Testis (tissue), 2 donors: ENCODE data around the gene DDAH2.

Source experiments
- CTCF ChIP-seq, 3 experiments: fragments of 450-650 bp in 2 of 3; fragments of 200-600 bp in 1 of 3; sonication (generic) in 1 of 3; IDR thresholded peaks; one replicate each; pipeline ENCODE4 v1.5.1; 2016 to 2019; ENCODE audit warnings: antibody characterized with exemption in 3 of 3, mild to moderate bottlenecking in 2 of 3, moderate library complexity in 1 of 3
- POLR2A ChIP-seq: fragments of 450-650 bp; IDR thresholded peaks from one replicate; pipeline ENCODE4 v1.6.1; 2017; ENCODE audit warnings: antibody characterized with exemption, mild to moderate bottlenecking, moderate library complexity

DNA sequence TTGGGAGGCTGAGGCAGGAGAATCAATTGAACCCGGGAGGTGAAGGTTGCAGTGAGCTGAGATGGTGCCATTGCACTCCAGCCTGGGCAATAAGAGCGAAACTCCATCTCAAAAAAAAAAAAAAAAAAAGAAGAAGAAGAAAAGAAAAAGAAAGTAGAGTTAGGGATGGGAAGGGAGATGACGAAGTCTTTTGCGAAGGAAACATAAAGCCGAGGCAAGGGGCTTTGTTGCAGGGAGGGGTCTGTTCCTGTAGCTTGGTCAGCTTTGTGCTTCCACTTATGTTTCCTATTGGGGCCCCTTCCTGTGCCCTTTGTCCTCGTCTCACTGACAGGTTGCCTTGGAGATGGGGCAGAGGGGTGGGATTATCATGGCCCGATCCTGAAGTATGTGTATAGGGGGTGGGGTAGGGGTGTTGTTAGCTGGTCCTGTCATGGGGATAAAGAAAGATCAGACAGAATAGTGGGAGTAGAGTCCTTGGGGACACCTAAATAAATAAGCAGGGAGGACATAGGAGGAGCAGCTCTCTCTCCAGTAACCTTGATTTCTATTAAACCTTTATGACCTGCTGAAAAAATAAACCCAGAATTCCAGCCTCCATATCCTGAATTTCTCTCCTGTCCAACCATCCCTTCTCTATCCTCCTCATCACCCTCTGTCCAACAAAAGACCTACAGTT, 8.4 kb upstream of the DDAH2 start:
- TF ChIP-seq POLR2A (no peak), CTCF (IDR thresholded peaks at IDR 0.05) (no peak)
